GOT3 (cell line): ENCODE results near the gene RIC3.

ENCODE experiments used
- DNase-seq: peaks from one replicate; lab custom pipeline; 2025; ENCODE audit warnings: mixed read lengths; lab: John Stamatoyannopoulos, UW

The RIC3 gene

DNA sequence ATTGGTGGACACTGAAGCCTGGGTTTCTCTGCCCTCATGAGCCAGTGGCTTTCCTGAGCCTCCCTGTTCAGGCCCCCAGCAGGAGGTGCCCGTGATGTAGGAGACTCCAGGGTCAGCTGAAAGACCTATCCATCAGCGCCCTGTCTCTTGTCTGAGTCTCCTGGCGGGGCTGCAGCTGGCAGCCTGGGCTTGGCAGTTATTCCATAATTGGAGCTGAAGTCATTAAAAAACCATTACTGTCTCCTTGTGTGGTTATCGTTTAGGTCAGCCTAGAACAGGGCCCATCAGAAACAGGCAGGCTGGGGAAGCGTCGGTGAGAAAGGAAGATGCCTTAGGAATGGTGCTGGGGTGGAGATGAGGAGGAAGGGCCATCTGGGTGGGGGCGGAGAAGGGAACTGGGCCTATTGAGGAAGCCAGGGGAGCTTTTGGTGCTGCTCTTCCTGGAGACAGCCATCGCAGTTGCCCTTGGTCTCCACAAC lies 82.8 kb downstream of the RIC3 start:
- DNase-seq: no peak

- DNase-seq: no peak
Measured at GRCh38 chr11:8085011-8085645, 83.7 kb downstream of the RIC3 start.

DNA sequence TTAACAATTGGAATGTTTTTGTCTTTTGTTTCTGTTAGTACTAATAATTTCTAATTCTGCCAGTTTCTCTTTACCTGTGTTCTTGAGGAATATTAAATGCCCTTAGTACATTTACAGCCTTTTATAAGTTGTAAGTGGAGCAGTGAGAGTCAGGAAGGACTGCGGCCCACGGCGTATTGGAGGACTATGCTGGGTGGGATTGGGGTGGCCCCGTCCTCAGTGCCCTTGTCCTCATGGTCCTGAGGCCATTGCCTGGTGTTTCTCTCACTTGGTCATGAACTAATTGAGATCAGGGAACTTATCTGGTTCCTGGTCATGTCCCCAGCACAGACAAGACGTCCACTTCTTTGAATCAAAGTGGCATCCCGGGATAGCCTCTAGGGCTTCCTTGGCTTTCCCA lies 84.5 kb downstream of the RIC3 start:
- no peak for DNase-seq

GRCh38 chr11:8083871-8084281 lies 84.9 kb downstream of the RIC3 start:
- DNase-seq: no peak

DNA sequence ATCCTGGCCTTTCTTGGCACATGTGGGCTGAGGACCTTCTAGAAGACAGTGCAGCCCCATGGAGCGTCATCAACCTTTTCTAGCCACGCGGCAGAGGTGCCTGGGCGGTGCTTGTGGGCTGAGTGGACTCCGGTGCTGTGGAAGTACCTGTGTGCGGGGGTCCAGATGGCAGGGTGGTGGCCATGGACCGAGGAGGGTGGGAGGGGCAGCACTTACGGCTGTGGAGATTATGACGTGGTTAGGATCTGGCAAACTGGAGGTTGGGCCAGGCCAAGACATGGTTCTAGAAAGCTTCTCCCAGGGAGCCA lies 85.8 kb downstream of the RIC3 start:
- no peak for DNase-seq

DNA sequence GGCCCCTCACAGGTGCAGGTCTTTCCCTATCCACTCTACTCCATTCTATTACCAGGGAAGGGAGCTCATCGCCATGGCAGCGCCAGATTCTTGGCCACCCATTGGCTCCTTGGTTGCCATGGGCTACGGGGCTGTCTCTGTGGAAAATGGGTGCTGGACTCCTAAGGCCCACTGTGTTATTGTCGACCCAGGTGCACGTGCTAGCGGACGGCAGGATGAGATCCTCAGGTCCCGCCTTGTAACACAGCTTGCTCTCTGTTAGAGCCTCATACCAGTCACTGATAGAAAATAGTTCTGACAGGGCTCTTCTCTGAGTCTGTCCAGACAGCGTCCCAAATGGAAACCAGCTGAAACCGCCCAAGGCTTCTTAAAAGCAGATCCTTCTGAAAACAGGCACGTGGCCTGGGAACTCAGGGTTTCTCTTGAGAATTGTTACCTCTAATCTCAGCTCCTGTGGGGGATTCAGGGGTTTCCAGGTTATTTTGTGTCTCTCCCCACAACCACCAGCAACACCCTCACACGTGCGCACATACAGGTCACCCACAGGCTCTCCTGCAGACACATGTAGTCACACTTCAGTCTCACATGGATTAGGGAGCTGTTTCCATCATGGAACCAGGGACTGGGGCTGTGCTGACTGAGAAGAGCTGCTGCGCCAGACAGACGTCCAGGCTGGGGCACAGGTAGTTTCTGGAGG lies 86.3 kb downstream of the RIC3 start:
- no peak for DNase-seq

- no peak for DNase-seq
Measured at GRCh38 chr11:8081591-8082250, 87.1 kb downstream of the RIC3 start.

GRCh38 chr11:8080674-8081590 lies 87.9 kb downstream of the RIC3 start, which contains the start of gene TUB:
Gene TUB (plus strand): TSS chr11:8081211. CDS start chr11:8081511, 300 bp downstream.
- no peak for DNase-seq

DNA sequence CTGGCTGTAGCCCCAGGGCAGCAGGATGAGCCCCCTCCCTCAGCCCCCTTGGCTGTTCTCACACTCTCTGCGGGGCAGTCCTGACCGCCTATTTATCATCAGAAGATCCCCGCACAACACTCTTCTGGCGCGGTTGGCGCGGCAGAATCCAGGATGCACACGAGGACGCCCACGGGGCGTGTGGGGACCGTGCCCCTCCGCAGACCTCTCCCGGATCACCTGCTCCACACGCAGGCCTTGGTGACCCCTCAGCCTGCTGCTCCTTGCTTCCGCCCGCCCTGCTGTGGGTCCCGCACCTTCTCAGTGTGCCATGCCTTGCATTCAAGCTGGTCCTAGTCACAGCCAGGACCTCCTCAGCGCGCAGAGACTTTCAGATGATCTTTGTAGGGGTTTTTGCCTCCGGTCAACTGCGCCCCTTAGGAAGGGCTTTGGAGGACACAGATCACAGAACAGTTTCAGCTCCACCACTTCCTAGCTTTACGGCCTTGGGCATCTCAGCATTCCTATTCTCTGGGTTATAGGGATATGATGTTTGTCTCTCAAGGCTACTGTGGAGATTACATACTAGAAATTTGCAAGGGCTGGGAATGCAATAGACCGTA lies 88.7 kb downstream of the RIC3 start:
- no peak for DNase-seq

GRCh38 chr11:8079111-8079675 lies 89.6 kb downstream of the RIC3 start:
- no peak for DNase-seq

- no peak for DNase-seq
Measured at GRCh38 chr11:8075119-8075726, 93.6 kb downstream of the RIC3 start.

GRCh38 chr11:8071616-8072581 lies 96.9 kb downstream of the RIC3 start:
- no peak for DNase-seq

GRCh38 chr11:8070417-8071115 lies 98.3 kb downstream of the RIC3 start:
- no peak for DNase-seq

- DNase-seq: no peak
Measured at GRCh38 chr11:8069771-8070170, 99.1 kb downstream of the RIC3 start.

DNA sequence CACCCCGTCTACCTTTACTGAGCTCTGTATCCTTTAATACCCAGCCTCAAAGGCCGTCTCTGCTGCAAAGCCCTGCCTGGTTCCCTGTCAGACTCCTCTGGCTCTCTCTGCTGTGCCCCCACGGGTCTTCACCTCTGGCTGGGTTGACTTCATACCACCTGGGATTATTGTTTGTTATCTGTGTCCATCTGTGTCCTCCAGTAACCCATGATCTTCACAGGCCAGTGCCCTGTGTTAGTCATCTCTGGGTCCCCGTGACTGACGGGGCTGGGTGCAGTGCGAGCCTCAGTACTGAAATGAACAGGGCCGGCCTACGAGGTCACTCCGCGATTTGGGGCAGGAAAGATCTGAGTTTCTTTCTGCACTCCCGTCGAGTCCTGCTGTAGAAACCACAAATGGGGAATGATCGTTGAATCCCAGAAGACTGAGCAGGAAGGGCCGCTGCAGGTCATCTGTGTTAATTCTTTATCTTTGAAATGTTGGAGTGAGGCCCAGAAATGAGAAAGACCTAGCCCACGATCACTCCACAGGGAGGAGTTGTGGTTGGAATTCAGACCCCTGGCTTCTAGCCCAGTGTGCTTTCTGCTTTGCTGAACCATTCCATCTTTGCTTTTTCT lies 100.1 kb downstream of the RIC3 start:
- no peak for DNase-seq

GRCh38 chr11:8067929-8068575 lies 100.8 kb downstream of the RIC3 start:
- DNase-seq: no peak

DNA sequence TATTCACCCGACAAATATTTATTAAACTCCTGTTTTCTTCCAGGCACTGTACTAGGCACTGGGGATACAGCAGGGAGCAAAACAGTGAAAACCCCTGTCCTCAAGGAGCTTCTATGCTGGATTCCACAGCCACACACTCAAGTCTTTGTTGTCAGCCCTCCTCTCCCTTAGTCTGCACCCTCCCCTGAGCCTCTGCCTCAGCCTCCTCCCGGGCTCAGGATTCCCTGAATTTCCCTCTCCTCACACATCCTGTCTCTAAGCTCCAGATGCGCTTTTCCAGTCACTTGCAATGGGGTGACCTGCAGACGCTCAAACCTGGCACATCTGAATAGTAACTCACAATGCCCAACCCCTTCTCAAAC lies 101.3 kb downstream of the RIC3 start:
- no peak for DNase-seq

GRCh38 chr11:8066911-8067455 lies 101.8 kb downstream of the RIC3 start:
- DNase-seq: no peak
